EH (cell line): ENCODE data around the gene SLC35D1.
A peak's percentile ranks its signal among the peaks of the same experiment; 100 is the strongest.

ENCODE experiments used
- DNase-seq: peaks from one replicate; pipeline ENCODE4 v3.0.0-alpha.2; 2015; ENCODE audit warnings: low read depth

SLC35D1 gene

DNA sequence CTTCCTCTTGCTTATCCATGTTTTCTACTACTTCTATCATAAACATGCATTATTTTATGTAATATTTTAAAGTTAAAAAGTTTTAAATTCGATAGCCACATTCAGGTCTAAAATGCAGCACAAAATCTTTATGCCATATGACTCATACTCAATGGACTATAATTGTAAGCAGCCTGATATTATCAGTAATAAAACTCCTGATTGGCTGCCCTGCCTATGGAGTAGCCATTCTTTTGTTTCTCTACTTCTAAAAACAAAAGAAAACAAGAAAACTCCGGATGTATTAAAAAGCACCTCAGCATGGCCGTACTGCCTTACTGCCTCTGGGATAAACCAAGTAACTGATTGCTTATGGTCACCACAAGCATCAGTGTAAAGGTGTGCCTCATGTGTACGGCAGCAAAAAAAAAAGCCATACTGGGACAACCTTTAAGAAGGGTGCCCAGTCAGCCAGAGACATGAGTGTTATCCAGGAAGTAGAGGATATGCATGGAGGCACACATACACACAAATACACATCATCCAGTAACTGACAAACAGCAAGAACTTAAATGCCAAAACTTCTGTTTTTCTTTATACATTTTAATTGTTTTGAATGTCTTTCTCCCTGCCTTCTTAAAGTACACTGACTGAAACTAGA lies 9.2 kb downstream of the SLC35D1 start:
- peak; percentile 54 for DNase-seq

DNA sequence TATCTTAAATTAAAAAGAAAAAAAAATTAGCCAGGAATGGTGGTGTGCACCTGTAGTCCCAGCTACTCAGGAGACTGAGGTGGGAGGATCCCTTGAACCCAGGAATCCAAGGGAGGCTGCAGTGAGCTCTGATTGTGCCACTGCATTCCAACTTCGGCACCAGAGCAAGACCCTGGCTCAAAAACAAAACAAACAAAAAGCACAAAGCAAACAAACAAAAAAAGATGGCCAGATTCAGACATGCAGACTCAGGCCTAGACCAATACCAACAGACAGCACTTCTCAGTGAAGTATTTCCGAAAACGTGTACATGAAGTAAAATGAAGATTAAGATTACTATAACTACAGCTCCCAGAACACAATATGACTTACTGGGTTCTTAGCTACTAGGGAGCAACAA lies 10.6 kb downstream of the SLC35D1 start:
- no peak for DNase-seq

DNA sequence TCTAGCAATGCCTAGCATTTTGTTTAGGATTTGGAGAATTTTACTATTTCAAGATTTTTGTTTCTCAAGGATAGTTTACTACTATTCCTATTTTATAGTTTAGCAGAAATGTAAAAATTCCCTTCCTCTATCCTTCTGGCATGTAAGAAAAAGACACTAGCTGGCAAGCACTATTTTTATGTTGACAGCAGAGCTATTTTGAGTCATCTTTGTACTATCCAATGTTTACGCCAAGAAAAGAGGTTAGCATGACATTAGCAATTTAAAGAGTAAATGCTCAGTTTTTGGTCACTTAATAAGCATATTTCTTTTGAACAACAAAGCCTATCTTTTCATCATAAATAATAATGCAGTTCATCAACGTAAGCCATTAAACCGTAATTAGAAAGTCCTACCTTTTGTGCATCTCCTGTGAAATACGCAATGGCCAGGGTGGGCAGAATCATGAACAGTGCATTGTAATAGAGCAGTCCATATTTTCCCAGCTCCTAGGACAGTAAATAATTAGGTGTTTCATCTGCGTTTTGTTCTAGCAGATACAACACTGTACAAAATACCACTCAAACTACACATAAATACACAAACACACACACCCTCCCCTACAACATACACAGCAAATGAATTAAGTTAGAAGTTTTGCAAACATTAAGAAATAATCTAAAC lies 12.0 kb downstream of the SLC35D1 start:
- DNase-seq = peak; percentile 82

DNA sequence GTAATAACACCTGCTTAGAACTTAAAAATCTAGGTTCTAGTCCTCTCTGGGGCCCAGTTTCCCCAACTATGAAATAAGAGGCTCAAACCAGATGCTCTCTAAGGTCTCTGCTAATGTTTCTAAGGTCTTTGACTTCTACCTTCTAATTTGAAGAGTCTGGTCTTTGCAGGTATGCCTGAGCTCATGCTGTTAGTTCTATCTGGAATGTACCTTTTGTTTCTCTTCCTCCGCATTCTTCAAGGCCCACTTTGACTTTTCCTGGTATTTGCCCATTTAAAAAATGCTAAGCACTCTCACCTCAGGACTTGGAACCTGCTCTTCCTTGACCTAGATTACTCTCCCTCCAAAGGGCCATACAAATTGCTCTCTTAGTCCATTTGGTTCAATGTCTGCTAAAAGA lies 13.5 kb downstream of the SLC35D1 start:
- no peak for DNase-seq

DNA sequence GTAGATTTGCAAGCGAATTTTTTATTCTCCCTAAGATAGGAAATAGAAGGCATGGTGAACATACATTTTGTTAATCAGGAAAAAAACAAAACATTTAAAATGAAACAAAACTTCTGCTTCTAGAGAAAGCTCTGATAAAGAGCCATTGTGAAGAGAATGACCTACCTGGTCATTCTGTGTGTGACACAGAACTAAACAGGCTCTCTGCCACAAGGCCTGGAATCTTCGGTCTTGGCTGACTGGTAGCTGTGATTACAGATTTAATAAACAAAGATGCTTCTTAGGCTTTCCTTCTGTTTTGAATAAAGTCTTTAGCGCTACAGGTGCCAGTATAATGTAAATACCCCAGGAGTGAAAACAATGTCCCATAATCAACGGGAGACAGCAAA lies 22.1 kb downstream of the SLC35D1 start:
- DNase-seq = no peak

DNA sequence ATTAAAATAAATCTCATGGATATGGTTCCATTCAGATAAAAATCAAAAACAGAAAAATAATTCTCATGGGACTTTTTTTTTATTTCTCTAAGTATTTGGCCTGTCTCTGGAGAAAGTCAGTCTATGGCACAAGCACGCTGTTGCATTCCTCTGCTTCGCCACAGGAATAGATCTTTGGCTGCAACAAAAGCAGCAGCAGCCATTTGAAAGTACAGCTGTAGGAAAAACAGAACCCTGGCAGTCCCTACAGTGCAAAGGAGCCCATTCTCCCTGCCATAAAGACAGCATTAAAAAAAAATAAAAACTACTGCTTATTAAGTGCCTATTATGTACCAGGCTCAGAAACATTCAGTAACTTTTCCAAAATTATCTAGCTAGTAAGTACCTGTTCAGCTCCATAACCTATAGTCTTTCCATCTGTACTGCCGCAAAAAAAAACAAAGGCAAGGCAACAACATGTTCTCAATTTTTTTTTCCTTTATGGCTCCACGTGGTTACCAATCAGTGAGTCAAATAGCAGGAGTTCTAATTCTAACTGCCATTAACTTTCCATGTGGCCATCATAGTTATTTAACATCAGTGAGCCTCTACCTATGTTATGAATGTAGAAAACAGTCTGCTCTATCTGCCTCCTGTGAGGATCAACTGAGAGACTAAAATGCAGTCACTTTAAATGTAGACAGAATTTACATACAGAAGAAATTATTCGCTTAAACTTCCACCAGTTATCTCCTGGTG lies 22.7 kb downstream of the SLC35D1 start:
- no peak for DNase-seq

DNA sequence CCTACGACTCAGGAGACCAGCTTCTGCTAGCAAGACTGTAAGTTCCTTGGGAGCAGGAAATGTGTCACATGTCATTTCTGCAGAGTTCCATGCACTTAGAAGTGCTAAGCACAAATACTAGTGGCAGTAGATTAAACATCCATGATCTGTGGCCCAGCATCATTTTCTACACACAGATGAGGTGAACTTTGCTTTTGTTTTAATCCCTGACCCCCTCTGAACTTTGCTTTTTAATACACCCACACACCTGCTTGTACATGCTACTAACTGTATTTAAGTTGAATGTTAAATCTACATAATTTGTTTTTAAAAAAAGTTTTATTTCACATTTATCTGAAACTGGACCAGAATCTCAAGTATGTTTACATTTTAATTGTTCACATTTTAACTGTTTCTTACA lies 24.5 kb downstream of the SLC35D1 start:
- DNase-seq = no peak

DNA sequence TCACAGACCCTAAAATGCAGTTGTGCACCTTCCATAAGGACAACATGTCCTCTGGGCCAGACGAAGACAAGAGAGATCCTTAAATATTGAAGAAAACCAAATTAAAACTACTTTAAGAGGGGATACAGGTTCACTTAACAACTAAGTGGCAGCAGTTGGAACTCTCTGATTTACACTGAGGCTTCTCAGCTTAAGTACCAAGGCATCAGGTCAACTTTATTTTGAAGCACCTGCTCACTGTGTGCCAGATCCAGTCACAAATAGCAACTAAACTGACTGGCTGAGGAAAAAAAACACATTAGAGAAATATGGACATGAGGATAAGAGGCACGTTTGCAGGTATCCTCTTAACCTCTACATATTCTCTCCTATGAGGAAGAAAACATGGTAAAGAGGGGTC lies 33.2 kb downstream of the SLC35D1 start:
- no peak for DNase-seq

DNA sequence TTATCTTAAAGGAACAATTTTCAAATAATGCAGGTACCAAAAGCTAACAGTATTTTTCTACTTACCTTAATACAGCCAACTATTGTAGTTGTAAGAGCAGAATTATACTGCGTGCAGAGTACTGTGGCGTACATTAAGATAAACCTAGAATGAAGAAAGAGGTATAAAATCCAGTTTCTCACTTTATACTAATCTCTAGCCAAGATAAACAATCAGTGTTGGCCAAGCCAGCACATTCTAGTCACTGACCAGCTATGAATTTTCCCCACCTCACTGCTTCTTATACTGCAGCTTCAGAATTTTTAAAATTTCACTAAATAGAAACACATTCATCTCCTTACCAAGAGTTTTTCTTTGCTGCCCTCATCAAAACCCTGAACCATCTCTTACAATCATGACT lies 33.6 kb downstream of the SLC35D1 start:
- DNase-seq = peak; percentile 74

DNA sequence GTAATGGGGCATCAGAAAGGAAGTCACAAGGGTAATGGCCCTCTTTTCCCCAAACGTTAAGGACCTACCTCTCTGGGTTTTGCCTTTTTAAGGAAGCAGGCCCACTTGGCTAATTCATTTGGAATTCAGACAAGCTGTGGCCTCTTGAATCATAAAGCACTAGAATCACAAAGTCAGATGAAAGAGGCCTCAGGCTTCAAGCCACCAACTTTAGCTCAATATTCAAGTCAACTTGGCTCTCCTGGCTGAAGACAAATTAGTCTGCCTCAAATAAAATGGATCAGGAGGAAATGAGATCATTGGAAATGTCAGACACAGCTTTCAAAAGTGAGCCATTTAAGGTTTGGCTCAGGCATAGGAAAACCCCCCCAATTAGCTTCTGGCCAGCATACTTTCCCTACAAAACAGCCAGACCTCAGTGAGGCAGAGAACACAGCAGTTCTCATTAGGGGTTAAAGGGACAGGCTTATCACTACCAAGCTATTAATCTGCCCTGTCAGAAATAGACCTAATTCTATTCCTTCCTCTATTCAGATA lies 34.3 kb downstream of the SLC35D1 start:
- DNase-seq = peak; percentile 94

DNA sequence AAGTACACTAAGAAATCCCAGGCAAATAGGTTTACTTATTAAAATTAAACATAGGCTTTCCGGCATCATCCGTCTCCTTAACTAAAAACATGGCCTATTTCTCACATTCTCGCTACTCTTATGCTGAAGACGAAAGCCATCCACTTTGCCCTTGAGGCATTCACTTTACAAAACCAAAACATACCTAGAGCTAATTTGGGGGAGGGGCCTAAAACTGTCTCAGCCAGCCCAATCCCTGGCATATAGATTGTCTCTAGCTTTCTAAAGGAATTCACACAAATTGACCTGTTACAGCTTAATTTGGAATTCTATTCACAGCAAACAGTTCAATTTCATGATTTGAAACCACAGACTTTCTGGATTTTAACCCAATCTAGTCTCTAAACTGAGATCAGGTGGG lies 34.8 kb downstream of the SLC35D1 start:
- no peak for DNase-seq

DNA sequence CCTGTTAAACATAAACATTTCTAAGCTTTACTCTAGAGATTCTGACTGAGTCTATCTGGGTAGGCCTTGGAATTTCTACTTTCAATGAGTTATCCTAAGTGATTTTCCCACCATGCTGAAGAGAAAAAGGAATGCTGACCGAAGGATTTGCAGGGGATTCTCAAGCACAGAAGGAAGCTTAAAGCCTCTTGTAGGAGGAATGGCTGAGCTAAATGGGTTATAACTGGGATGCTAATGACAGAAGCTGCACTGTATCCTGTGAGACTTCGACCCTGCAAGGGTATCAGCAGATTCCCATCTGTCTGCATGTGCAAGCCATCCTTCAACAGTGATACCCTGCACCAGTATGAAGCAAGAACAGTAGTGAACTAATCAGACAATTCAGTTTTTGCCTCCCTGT lies 35.4 kb downstream of the SLC35D1 start:
- DNase-seq = no peak

DNA sequence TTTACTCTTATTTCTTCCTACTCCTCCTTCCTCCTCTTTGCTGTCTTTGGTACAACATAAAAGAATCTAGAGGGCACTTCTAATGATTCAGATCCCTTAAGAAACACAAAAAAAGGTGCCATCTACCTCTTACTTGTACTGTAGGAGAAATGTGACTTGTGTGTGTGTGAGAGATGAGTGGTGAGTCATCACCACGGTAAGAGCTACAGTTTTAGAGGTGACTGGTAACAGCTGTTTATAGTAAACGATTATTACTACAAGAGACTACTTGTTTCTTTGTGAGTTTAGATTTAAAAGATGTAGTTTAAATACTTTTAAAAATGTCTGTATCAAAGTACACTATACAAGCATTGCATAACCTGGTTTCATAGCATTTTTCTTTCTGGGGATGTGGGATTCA lies 40.4 kb downstream of the SLC35D1 start:
- peak; percentile 60 for DNase-seq

DNA sequence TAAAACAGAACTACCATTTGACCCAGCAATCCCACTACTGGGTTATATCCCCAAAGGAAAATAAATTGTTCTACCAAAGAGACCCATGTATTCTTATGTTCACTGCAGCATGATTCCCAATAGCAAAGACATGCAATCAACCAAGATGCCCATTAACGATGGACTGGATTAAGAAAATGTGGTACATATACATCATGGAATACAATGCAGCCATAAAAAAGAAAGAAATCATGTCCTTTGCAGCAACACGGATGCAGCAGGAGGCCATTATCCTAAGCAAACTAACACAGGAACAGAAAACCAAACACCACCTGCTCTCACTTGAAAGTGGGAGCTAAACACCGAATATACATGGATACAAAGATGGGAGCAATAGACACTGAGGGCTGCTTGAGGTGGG lies 44.2 kb downstream of the SLC35D1 start:
- no peak for DNase-seq

DNA sequence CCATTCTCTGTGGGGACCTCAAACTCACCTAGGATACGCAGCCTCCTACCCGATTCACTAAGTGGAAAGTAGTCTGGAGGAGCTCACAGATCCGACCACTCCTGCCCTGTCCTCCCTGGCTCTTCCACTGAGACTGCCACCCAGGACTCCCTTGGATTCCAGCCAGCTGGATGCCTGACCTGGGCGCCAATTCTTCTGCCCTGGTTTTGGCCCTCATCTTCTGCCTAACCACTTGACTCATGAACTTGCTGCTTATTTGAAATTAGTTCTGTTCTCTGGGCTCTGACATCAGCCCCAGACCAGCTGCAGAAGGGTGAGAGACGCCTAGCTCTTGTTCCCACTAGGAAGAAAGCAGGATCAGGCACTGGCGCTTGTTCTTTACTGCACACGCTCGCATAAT lies 48.9 kb downstream of the SLC35D1 start:
- DNase-seq = no peak

DNA sequence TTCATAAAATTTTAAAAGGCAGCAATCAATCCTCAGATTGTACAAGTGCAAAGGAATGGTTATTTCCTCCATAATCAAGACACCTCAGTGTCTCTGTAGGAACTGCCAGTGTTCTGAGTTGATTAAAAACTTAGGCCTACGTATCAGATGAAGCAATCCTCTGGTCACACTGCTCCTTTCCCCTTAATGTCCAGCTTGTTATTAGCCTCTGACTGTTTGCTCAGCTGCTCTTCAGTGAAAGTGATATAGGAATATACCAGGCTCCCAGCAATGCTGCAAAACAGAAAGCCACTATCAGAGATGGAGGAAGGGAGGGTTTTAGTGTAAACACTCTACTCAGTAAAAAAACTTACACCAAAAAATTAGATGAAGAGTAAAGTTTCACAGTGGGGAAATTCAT lies 49.8 kb downstream of the SLC35D1 start:
- no peak for DNase-seq

DNA sequence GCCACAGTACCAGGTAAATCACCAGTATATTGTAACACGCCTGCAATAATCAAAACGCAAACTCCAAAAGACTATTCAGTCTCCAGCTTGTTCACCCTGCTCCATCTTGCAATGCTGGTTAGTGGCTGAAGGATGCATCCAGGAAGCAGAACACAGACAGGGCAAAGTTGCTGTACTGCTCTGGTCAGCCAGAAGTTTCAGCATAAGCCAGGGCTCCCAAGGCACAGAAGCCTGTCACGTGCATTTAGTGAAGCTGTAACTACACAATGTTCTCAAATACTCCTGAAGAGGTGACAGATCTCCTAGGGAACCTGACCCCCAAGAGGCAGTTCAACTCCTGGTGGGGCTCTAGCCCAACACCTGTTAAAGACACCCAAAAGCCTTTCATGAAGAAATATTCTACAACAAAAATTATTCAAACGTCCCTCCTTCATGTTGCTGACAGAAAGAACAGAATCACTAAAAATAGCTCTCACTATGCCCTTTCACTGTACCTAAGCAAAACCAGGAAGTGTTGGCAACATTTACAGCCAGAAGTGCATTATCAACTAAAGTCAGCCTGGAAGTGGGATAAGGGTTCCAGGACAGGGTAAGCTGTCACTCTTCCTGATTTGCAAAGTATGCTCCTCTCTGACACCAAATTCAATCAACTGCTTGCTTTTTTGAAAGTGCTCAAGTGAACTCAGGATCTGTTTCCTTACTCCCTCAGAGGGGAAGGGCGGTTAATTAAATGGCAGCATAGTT lies 52.1 kb downstream of the SLC35D1 start:
- no peak for DNase-seq

DNA sequence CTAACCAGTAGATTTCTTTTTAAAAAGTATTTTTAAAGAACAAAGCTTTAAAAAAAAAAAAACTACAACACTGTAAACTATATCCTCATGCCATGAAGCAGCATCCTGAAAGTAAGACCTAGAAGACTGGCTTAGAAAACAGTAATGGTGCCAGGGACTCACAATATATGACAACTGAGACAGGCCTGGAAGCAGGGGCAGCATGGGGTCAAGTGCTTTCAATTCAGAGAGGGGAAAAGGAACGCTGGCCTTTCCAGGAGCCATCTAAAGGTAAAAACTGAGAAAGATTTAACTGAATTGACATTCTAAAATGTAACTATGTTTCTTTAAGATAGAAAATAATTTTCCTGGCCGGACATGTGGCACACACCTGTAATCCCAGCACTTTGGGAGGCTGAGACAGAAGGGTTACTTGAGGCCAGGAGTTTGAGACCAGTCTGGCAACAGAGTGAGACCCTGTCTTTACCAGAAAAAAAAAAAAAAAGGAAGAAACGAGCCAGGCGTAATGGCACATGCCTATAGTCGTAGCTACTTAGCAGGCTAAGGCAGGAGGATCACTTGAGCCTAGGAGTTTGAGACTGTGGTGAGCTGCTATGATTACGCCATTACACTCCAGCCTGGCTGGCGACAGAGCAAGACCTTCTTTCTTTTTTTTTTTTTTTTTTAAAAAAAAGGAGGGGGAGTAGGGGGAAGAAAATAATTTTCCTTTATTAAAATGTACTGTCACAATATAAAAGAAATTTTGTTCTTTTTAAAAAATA lies 54.1 kb downstream of the SLC35D1 start:
- DNase-seq = no peak

DNA sequence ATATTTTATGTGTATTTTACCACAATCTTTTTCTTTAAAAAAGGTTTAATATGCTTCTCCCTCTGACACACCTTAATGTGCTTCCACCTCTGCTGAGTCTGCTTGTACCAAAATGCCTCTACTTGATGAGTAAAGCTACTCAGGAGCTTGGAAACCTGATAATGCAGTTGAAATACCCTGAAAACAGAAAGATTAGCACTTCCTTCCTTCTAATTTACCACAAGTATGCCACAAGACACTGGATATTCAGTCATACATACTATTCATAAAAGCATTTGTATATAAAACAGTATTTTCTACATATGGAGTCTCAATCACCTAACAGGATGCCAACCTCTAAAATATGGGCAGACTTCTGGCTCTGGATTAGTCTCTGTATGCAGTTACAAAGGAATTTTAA lies 55.0 kb downstream of the SLC35D1 start:
- DNase-seq = peak; percentile 10

DNA sequence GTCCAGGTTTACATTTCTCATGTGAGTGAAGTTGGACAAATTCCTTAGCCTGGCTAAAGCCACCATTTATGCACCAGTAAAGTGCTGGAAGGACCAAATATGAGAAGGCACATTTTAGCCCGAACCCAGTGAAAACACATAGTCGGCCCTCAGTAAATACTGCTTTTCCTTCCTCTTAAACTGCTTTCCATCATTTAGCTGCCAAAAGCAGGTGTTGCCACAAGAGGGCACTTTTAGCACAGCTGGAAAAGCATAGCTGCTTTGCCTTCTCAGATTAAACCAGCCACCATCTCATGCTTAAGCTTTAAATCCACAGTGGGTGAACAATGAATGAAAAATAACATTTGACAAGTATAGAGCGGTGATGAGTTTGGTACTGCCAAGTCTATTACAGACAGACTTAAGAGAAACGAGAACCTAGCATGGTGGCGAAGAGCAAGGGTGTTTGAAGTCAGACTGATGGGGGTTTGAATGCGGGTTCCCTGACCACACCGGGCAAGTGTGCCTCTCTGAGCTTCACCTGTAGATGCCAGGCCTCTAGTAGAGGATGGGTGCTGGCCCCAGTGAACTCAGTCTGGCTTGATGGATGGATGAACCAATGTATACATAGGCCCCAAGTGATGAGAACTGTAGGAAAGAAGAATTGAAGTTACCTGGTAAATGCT lies 57.8 kb downstream of the SLC35D1 start:
- DNase-seq = peak; percentile 72

DNA sequence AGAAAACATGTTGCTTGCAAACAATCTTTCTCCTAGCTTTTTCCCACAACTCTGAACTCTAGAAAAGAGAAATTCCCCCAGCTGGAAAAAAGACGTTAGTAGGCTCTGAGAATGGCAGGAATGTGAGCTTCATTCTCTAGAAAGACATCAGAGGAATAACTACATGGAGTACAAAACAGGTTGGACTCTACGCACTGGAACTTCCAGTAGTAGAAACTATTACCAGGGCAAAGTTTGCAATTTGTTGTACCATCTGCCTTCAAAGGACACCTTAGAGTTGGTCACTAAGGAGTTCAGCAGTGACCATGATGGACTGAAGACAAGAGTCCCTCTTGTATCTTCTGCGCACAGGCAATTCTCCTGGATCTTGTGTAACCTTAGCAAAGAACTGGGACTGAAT lies 60.9 kb downstream of the SLC35D1 start:
- no peak for DNase-seq
